OCI-LY3 (cell line): ENCODE results near the gene ARPC2.

Source experiments
- H2AFZ ChIP-seq: fragments of 200-600, 300-600 bp; shearing (Covaris generic); 2 replicates; pipeline ENCODE4 v1.6.0; 2014; ENCODE audit warnings: antibody characterized with exemption, low read depth, low read length
- H3K27ac ChIP-seq: fragments of 200-600, 300-600 bp; sonication (generic); 2 replicates; pipeline ENCODE4 v1.5.1; 2014; ENCODE audit warnings: mild to moderate bottlenecking, low read length, moderate library complexity, mixed read lengths
- H3K27me3 ChIP-seq: fragments of 200-600, 300-600 bp; sonication (generic); 2 replicates; pipeline ENCODE4 v1.6.1; 2014; ENCODE audit warnings: low read depth, low read length, mixed read lengths
- H3K36me3 ChIP-seq: fragments of 200-600, 300-600 bp; sonication (generic); replicated peaks from 2 replicates; pipeline ENCODE3; 2014; ENCODE audit warnings: low read depth, low read length, mixed read lengths
- H3K4me1 ChIP-seq: fragments of 300-600, 200-600 bp; sonication (generic); 2 replicates; pipeline ENCODE4 v1.6.1; 2014; ENCODE audit warnings: low read length, mixed read lengths
- H3K4me2 ChIP-seq: fragments of 200-600, 300-600 bp; sonication (generic); 2 replicates; pipeline ENCODE4 v1.6.1; 2014; ENCODE audit warnings: low read length, mixed read lengths
- H3K4me3 ChIP-seq: fragments of 300-600, 200-600 bp; sonication (generic); 2 replicates; pipeline ENCODE4 v1.5.1; 2014; ENCODE audit warnings: antibody characterized with exemption, mild to moderate bottlenecking, low read length, moderate library complexity
- H3K79me2 ChIP-seq: fragments of 300-600, 200-600 bp; shearing (Covaris generic); 2 replicates; pipeline ENCODE4 v1.6.1; 2014; ENCODE audit warnings: mild to moderate bottlenecking, low read length, mixed read lengths
- H3K9ac ChIP-seq: fragments of 300-600, 200-600 bp; shearing (Covaris generic); 2 replicates; pipeline ENCODE4 v1.6.0; 2014; ENCODE audit warnings: mild to moderate bottlenecking, low read length, moderate library complexity
- H3K9me3 ChIP-seq: fragments of 200-600, 300-600 bp; shearing (Covaris generic); 2 replicates; pipeline ENCODE4 v1.6.1; 2014; ENCODE audit warnings: low read length, mixed read lengths; ENCODE audit not compliant: insufficient read depth
- H4K20me1 ChIP-seq: fragments of 200-600, 300-600 bp; sonication (generic); 2 replicates; pipeline ENCODE4 v1.6.1; 2016; ENCODE audit warnings: low read length, mixed read lengths; ENCODE audit not compliant: insufficient read depth
- EZH2phosphoT487 ChIP-seq: fragments of 200-600 bp; shearing (Covaris generic); IDR thresholded peaks from 2 replicates; pipeline ENCODE4 v1.6.1; 2018; ENCODE audit warnings: antibody characterized with exemption, mixed run types, low read depth
- TF ChIP-seq, protein P1 (sequence below): fragments of 200-600, 300-600 bp; sonication (generic); IDR thresholded peaks from 2 replicates; pipeline ENCODE4 v1.5.1; 2014; ENCODE audit warnings: antibody characterized with exemption, low read length, low read depth

Gene ARPC2

DNA sequence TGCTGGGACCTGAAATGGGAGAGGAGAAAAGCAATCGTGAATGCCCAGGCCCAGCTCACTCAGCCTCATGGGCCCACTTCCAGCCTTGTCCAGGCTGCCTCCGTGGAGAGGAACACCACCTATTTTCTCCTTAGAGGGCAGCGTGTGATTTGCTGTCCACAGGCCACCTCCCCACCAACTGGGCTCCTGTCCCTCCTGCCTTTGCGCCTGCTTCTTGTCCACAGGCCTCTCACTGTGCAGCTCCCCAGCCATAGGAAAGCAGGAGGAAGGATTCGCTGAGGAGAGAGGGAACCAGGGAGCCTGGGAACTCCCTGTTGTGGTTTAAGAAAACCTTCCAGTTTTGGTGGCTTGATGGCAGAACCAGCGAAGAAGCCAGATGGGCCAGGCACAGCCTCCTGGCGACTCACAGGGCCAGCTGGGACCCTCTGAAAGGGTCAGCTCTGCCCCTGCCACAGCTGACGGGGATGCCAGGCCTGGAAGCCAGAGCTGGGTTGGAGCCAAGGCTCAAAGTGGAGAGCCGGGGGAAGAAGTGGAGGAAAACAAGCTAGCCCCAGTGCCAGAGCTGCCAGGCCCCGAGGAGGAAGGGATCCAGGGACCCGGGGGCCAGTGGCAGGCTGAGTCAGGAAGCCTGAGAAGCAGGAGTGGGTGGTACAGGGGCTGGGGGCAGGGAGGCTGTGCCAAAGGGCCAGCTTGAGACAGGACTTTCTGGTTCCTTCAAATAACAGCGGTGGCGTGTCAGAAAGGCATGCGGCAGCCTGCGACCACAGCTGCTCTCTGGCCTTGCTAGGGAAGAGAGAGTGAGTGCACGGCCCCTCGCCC, 65.4 kb downstream of the ARPC2 start:
- Histone ChIP-seq H2AFZ (no peak overlapping the region), H3K27ac (no peak overlapping the region), H3K9ac (no peak overlapping the region), H3K36me3 (no peaks in the 10 kb centered on the region), H3K4me1 (peaks cover 13% of the 10 kb centered on the region), H3K4me3 (no peak overlapping the region), H3K27me3 (no peaks in the 10 kb centered on the region), H3K4me2 (no peak overlapping the region), H3K79me2 (0 out of 2 replicates have a peak, but pooled peaks cover 2% of the 10 kb centered on the region), H4K20me1 (no peaks in the 10 kb centered on the region), H3K9me3 (no peaks in the 10 kb centered on the region)
- TF ChIP-seq EZH2phosphoT487 = no peak
- TF ChIP-seq, protein P1, sequence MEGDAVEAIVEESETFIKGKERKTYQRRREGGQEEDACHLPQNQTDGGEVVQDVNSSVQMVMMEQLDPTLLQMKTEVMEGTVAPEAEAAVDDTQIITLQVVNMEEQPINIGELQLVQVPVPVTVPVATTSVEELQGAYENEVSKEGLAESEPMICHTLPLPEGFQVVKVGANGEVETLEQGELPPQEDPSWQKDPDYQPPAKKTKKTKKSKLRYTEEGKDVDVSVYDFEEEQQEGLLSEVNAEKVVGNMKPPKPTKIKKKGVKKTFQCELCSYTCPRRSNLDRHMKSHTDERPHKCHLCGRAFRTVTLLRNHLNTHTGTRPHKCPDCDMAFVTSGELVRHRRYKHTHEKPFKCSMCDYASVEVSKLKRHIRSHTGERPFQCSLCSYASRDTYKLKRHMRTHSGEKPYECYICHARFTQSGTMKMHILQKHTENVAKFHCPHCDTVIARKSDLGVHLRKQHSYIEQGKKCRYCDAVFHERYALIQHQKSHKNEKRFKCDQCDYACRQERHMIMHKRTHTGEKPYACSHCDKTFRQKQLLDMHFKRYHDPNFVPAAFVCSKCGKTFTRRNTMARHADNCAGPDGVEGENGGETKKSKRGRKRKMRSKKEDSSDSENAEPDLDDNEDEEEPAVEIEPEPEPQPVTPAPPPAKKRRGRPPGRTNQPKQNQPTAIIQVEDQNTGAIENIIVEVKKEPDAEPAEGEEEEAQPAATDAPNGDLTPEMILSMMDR = no peak

GRCh38 chr2:218284106-218284811, 67.3 kb downstream of the ARPC2 start:
- H3K4me1 ChIP-seq = peaks cover 17% of the 10 kb centered on the region

DNA sequence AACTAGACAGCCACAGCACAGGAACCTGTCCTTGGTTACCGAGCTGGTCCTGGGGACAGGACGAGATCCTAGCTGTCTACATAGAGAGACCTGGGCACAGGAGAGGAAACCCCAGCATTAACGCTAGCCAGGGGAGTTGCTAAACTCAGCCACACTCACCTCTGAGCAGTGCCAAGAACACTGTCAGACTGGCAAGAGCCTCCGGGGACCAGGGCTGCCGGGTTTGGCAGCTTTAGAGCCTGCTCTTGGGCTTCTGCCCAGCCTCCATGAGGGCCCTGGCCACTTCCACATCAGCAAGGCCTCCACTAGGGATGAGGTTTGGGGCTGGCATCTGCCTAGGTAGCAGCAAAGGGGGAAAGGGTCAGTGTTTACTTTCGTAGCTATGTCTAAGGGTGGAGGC, 68.6 kb downstream of the ARPC2 start:
- H3K36me3 ChIP-seq = no peaks in the 10 kb centered on the region
- H3K4me3 ChIP-seq = peak overlapping the region; percentile 96
- peak overlapping the region; percentile 93 for H3K4me2 ChIP-seq
- H3K4me1 ChIP-seq = peaks cover 20% of the 10 kb centered on the region
- no peaks in the 10 kb centered on the region for H3K27me3 ChIP-seq
- H2AFZ ChIP-seq = no peak overlapping the region
- no peaks in the 10 kb centered on the region for H4K20me1 ChIP-seq
- TF ChIP-seq EZH2phosphoT487 = no peak
- TF ChIP-seq, protein P1 = no peak
- 0 out of 2 replicates have a peak, but pooled peaks cover 2% of the 10 kb centered on the region for H3K79me2 ChIP-seq
- H3K9me3 ChIP-seq = no peaks in the 10 kb centered on the region
- H3K9ac ChIP-seq = 0 out of 2 replicates have a peak overlapping the region, but pooled peaks have one; percentile 89
- no peak overlapping the region for H3K27ac ChIP-seq

More at GRCh38 chr2:218284106-218284811, 67.3 kb downstream of the ARPC2 start:
- Histone ChIP-seq H3K79me2 (0 out of 2 replicates have a peak, but pooled peaks cover 2% of the 10 kb centered on the region), H3K36me3 (no peaks in the 10 kb centered on the region), H3K4me2 (peak overlapping the region; percentile 14; the same call in 1 of the 2 replicates), H3K27me3 (no peaks in the 10 kb centered on the region), H3K27ac (no peak overlapping the region), H4K20me1 (no peaks in the 10 kb centered on the region), H3K4me3 (no peak overlapping the region), H2AFZ (no peak overlapping the region), H3K9ac (no peak overlapping the region), H3K9me3 (no peaks in the 10 kb centered on the region)
- TF ChIP-seq, protein P1 = no peak
- TF ChIP-seq EZH2phosphoT487 = no peak
